Esophagus muscularis mucosa (tissue), 4 donors: ENCODE results near the gene CBFA2T2. TPM values are rescaled to one million over a fixed set of nuclear protein-coding genes. Genes with fewer than 3 reads are reported as not detected.

Experiments used
- DNase-seq: peaks from one replicate; pipeline ENCODE4 v3.0.0-alpha.2; 2017; ENCODE audit errors: extremely low spot score
- H3K27ac ChIP-seq, 4 donors: fragments of 200-600 bp; sonication (generic); replicated peaks in 1 of 4; 1 replicate in 3 of 4; 2 replicates in 1 of 4; pipeline ENCODE4 v1.5.1; 2016 to 2019; ENCODE audit warnings: mild to moderate bottlenecking in 1 of 4
- H3K27me3 ChIP-seq, 4 donors: fragments of 200-600 bp; sonication (generic); one replicate each; pipeline versions ENCODE4 v1.5.1 to v1.6.0; 2016 to 2019
- H3K36me3 ChIP-seq, 4 donors: fragments of 200-600 bp; sonication (generic); one replicate each; pipeline ENCODE4 v1.5.1; 2016 to 2019
- H3K4me1 ChIP-seq, 4 donors: fragments of 200-600 bp; sonication (generic); one replicate each; pipeline ENCODE4 v1.5.1; 2016 to 2019
- H3K4me3 ChIP-seq, 4 donors: fragments of 200-600 bp; sonication (generic); 1 replicate in 2 of 4; 2 replicates in 2 of 4; pipeline ENCODE4 v1.5.1; 2016 to 2019; ENCODE audit warnings: mild to moderate bottlenecking in 4 of 4, moderate library complexity in 1 of 4
- H3K9me3 ChIP-seq, 4 donors: fragments of 200-600 bp; sonication (generic); 1 replicate in 3 of 4; 2 replicates in 1 of 4; pipeline ENCODE4 v1.5.1; 2016 to 2019
- CTCF ChIP-seq, 3 experiments: fragments of 200-600 bp in 2 of 3; fragments of 450-650 bp in 1 of 3; sonication (generic) in 2 of 3; IDR thresholded peaks; one replicate each; pipeline ENCODE4 v1.5.1; 2017 to 2019; ENCODE audit warnings: antibody characterized with exemption in 3 of 3, mild to moderate bottlenecking in 2 of 3, moderate library complexity in 1 of 3
- EP300 ChIP-seq: sonication (generic); formaldehyde crosslinking; IDR thresholded peaks from one replicate; pipeline ENCODE4 v1.6.1; 2017; ENCODE audit warnings: antibody characterized with exemption
- POLR2A ChIP-seq: fragments of 450-650 bp; IDR thresholded peaks from one replicate; pipeline ENCODE4 v1.6.1; 2017; ENCODE audit warnings: antibody characterized with exemption, moderate library complexity, mild to moderate bottlenecking, low read depth
- POLR2AphosphoS5 ChIP-seq, 2 donors: sonication (generic); formaldehyde crosslinking; IDR thresholded peaks; one replicate each; pipeline ENCODE4 v1.6.1; 2017; ENCODE audit warnings: antibody characterized with exemption in 2 of 2
- WGBS: methylation state at CpG from one replicate; pipeline ENCODE4 v1.1.5; 2018; 5-methylcytosine and 5-hydroxymethylcytosine counted together
- intact Hi-C: fragments of 100-400 bp; cut with DNase I; formaldehyde crosslinking; loops from one replicate; pipeline ENCODE4 v1.15.1; 2023
- total RNA-seq, 4 donors: library from RNA; depleted of rRNA; stranded (reverse); fragments of >200 nt; gene quantifications; one replicate each; pipeline versions ENCODE4 v1.1.0 to v1.2.1, GENCODE V29; 2016

Gene CBFA2T2
- total RNA-seq, 4 donors from 2014 or later = 11.3 to 17.7 (median 14.6) TPM

GRCh38 chr20:33621717-33622400 lies 132.0 kb downstream of the CBFA2T2 start:
- Histone ChIP-seq H3K27ac (no peak overlapping the region), H3K36me3 (peaks cover 8 to 51% (median 43%) of the 10 kb centered on the region in 4 donors), H3K4me1 (peaks cover 0 to 5% (median 0%) of the 10 kb centered on the region in 4 donors), H3K27me3 (no peaks in the 10 kb centered on the region), H3K4me3 (no peak overlapping the region), H3K9me3 (no peaks in the 10 kb centered on the region)
- DNase-seq = no peak
- TF ChIP-seq POLR2A = no peak
- no peak for TF ChIP-seq CTCF (IDR thresholded peaks at IDR 0.05)
- no peak for TF ChIP-seq EP300
- TF ChIP-seq POLR2AphosphoS5 (IDR thresholded peaks at IDR 0.05) = no peak
- intact Hi-C loops = no loop called here
- 94% methylated on average over 4 of the region's 4 CpGs for WGBS

- 95% methylated on average over 10 of the region's 10 CpGs for WGBS
- no peak for TF ChIP-seq CTCF (IDR thresholded peaks at IDR 0.05)
- no peak for TF ChIP-seq POLR2A
- H3K36me3 ChIP-seq = peaks cover 8 to 60% (median 51%) of the 10 kb centered on the region in 4 donors
Observed at GRCh38 chr20:33622705-33623365, 132.9 kb downstream of the CBFA2T2 start.

GRCh38 chr20:33624399-33624798 lies 134.5 kb downstream of the CBFA2T2 start:
- H3K27me3 ChIP-seq = no peaks in the 10 kb centered on the region
- H3K9me3 ChIP-seq = no peaks in the 10 kb centered on the region
- peaks cover 8 to 76% (median 65%) of the 10 kb centered on the region in 4 donors for H3K36me3 ChIP-seq
- DNase-seq = no peak
- TF ChIP-seq CTCF (IDR thresholded peaks at IDR 0.05) (no peak), POLR2AphosphoS5 (IDR thresholded peaks at IDR 0.05) (no peak), EP300 (no peak), POLR2A (no peak)
- no peak overlapping the region for H3K4me3 ChIP-seq
- peaks cover 0 to 5% (median 0%) of the 10 kb centered on the region in 4 donors for H3K4me1 ChIP-seq
- intact Hi-C loops = no loop called here
- no peak overlapping the region for H3K27ac ChIP-seq
- 88% methylated on average over 3 of the region's 3 CpGs for WGBS

More at GRCh38 chr20:33622705-33623365, 132.9 kb downstream of the CBFA2T2 start:
- intact Hi-C loops = no loop called here
- peaks cover 0 to 5% (median 0%) of the 10 kb centered on the region in 4 donors for H3K4me1 ChIP-seq
- no peak overlapping the region for H3K27ac ChIP-seq
- no peak overlapping the region for H3K4me3 ChIP-seq
- no peaks in the 10 kb centered on the region for H3K27me3 ChIP-seq
- no peaks in the 10 kb centered on the region for H3K9me3 ChIP-seq
- DNase-seq = no peak

GRCh38 chr20:33626190-33626589 lies 136.3 kb downstream of the CBFA2T2 start:
- peaks cover 0 to 5% (median 0%) of the 10 kb centered on the region in 4 donors for H3K4me1 ChIP-seq
- no peak for DNase-seq
- no peak overlapping the region for H3K27ac ChIP-seq
- peaks cover 15 to 83% (median 76%) of the 10 kb centered on the region in 4 donors for H3K36me3 ChIP-seq
- H3K4me3 ChIP-seq = no peak overlapping the region
- intact Hi-C loops = no loop called here
- TF ChIP-seq CTCF (IDR thresholded peaks at IDR 0.05) = no peak
- no peak for TF ChIP-seq POLR2AphosphoS5 (IDR thresholded peaks at IDR 0.05)
- no peak for TF ChIP-seq POLR2A
- TF ChIP-seq EP300 = no peak
- WGBS = 93% methylated on average over 4 of the region's 4 CpGs
- H3K27me3 ChIP-seq = no peaks in the 10 kb centered on the region
- H3K9me3 ChIP-seq = no peaks in the 10 kb centered on the region
